Measurements from ENCODE around the gene MARVELD2. TPM values are rescaled to one million over a fixed set of nuclear protein-coding genes. Genes with fewer than 3 reads are reported as not detected.
"Not testable (repeated sequence)": the region's sequence is repeated elsewhere in the genome, so short reads cannot be mapped to it uniquely, and the experiment has no call there.

MARVELD2 gene
- total RNA-seq, 2 experiments from 2014 or later, result 0.29 to 0.60 TPM

- no peaks in the 10 kb centered on the region for H3K9me3 Mint-ChIP-seq
- H3K27me3 Mint-ChIP-seq, result no peaks in the 10 kb centered on the region
- no peak overlapping the region for H3K4me3 Mint-ChIP-seq
- POLR2A ChIA-PET, result no interaction called here
- no peaks in the 10 kb centered on the region for H3K36me3 Mint-ChIP-seq (ENCODE audit: low read depth)
- CTCF ChIA-PET, result no interaction called here
- intact Hi-C loops (cut with micrococcal nuclease), result no loop called here
- DNase-seq (no peak), ATAC-seq (no peak)
- H3K27ac Mint-ChIP-seq, result no peak overlapping the region
- TF ChIP-seq, protein P1, sequence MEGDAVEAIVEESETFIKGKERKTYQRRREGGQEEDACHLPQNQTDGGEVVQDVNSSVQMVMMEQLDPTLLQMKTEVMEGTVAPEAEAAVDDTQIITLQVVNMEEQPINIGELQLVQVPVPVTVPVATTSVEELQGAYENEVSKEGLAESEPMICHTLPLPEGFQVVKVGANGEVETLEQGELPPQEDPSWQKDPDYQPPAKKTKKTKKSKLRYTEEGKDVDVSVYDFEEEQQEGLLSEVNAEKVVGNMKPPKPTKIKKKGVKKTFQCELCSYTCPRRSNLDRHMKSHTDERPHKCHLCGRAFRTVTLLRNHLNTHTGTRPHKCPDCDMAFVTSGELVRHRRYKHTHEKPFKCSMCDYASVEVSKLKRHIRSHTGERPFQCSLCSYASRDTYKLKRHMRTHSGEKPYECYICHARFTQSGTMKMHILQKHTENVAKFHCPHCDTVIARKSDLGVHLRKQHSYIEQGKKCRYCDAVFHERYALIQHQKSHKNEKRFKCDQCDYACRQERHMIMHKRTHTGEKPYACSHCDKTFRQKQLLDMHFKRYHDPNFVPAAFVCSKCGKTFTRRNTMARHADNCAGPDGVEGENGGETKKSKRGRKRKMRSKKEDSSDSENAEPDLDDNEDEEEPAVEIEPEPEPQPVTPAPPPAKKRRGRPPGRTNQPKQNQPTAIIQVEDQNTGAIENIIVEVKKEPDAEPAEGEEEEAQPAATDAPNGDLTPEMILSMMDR (IDR thresholded peaks at IDR 0.05), result no peak
- no peaks in the 10 kb centered on the region for H3K4me1 Mint-ChIP-seq (ENCODE audit: low read depth)
Observed at GRCh38 chr5:69444127-69444754, 29.3 kb downstream of the MARVELD2 start.

GRCh38 chr5:69449511-69449910, 34.6 kb downstream of the MARVELD2 start:
- TF ChIP-seq, protein P1 (IDR thresholded peaks at IDR 0.05), result no peak
- no peak for ATAC-seq
- CTCF ChIA-PET, result no interaction called here

DNA sequence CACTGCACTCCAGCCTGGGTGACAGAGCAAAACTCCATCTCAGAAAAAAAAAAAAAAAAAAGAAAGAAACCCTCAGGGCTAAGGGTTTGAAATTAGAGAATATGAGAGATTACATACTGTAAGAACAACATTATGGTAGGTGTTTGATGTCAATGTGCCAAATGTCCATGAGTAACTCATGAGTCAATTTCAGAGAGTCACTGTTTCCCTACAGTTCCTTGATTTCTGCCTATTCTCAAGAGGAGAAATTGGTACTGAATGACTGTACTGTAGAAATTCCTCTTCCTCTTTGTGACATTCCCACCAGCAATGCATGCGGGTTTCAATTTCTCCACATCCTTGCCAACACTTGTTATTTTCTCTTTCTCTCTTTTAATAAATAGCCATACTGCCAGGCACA, 35.2 kb downstream of the MARVELD2 start:
- DNase-seq (no peak), ATAC-seq (no peak)
- Mint-ChIP-seq H3K4me3 (no peak overlapping the region), H3K9me3 (no peaks in the 10 kb centered on the region), H3K4me1 (ENCODE audit: low read depth) (no peaks in the 10 kb centered on the region), H3K27ac (no peak overlapping the region), H3K36me3 (ENCODE audit: low read depth) (no peaks in the 10 kb centered on the region), H3K27me3 (no peaks in the 10 kb centered on the region)
- TF ChIP-seq, protein P1 (IDR thresholded peaks at IDR 0.05), result no peak
- POLR2A ChIA-PET, result no interaction called here
- CTCF ChIA-PET, result no interaction called here
- intact Hi-C loops (cut with micrococcal nuclease), result no loop called here

More at GRCh38 chr5:69449511-69449910, 34.6 kb downstream of the MARVELD2 start:
- H3K27me3 Mint-ChIP-seq, result no peaks in the 10 kb centered on the region
- POLR2A ChIA-PET, result no interaction called here
- intact Hi-C loops (cut with micrococcal nuclease), result no loop called here
- no peaks in the 10 kb centered on the region for H3K36me3 Mint-ChIP-seq (ENCODE audit: low read depth)
- no peak overlapping the region for H3K4me3 Mint-ChIP-seq
- no peaks in the 10 kb centered on the region for H3K4me1 Mint-ChIP-seq (ENCODE audit: low read depth)
- no peak overlapping the region for H3K27ac Mint-ChIP-seq
- no peaks in the 10 kb centered on the region for H3K9me3 Mint-ChIP-seq
- DNase-seq, result no peak

GRCh38 chr5:69450527-69450926, 35.6 kb downstream of the MARVELD2 start:
- ATAC-seq; H3K27me3 Mint-ChIP-seq; DNase-seq; H3K36me3 Mint-ChIP-seq (ENCODE audit: low read depth); CTCF ChIA-PET; POLR2A ChIA-PET; H3K4me3 Mint-ChIP-seq; intact Hi-C loops (cut with micrococcal nuclease); H3K9me3 Mint-ChIP-seq; H3K4me1 Mint-ChIP-seq (ENCODE audit: low read depth); H3K27ac Mint-ChIP-seq: not testable (repeated sequence)

DNA sequence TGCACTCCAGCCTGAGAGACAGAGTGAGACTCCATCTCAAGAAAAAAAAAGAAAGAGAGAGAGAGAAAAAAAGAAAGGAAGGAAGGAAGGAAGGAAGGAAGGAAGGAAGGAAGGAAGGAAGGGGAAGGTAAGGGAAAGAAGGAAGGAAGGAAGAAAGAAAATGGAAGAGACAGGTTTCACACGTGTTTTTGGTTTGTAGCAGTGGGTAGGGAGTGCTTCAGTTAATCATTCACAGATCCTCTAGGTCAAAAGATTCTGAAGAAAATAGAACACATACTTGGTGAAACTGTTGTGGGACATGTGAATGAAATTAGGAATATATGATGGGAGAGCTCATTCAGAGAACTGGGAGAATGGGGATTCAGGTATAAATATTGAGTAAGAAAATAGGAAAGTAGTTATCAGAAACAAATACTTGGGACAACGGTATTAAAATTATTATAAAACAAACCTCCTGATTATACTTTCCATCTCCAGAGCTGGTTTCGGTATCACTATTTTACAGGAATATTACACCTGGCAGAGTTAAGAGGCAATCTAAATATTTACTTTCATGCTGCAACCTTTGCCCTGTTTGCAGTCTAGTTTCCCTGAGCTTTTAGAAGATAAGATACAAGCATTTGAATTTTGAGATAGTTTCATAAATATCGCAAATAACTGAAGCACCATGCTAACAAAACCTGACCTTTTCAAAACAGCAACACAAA, 37.2 kb downstream of the MARVELD2 start:
- TF ChIP-seq, protein P1 (IDR thresholded peaks at IDR 0.05), result no peak
- DNase-seq, result no peak
- intact Hi-C loops (cut with micrococcal nuclease), result no loop called here
- no peak for ATAC-seq
- H3K9me3 Mint-ChIP-seq, result peaks cover 3% of the 10 kb centered on the region
- no peaks in the 10 kb centered on the region for H3K36me3 Mint-ChIP-seq (ENCODE audit: low read depth)
- H3K4me1 Mint-ChIP-seq (ENCODE audit: low read depth), result no peaks in the 10 kb centered on the region
- no peak overlapping the region for H3K27ac Mint-ChIP-seq
- H3K4me3 Mint-ChIP-seq, result no peak overlapping the region
- POLR2A ChIA-PET, result no interaction called here
- H3K27me3 Mint-ChIP-seq, result no peaks in the 10 kb centered on the region
- CTCF ChIA-PET, result no interaction called here

DNA sequence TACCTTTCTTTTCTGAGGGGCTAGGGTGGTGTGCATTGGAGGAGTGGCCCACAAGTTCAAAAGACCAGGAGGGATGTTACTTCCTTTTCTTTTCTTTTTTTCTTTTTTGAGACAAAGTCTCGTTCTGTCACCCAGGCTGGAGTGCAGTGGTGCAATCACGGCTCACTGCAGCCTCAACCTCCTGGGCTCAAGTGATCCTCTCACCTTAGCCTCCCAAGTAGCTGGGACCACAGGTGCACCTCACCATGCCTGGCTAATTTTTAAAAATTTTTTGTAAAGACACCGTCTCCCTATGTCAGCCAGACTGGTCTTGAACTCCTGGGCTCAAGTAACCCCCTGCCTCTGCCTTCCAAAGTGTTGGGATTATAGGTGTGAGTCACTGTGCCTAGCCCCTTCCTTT, 38.6 kb downstream of the MARVELD2 start:
- H3K9me3 Mint-ChIP-seq; intact Hi-C loops (cut with micrococcal nuclease); CTCF ChIA-PET; H3K4me1 Mint-ChIP-seq (ENCODE audit: low read depth); H3K36me3 Mint-ChIP-seq (ENCODE audit: low read depth); H3K27me3 Mint-ChIP-seq; H3K27ac Mint-ChIP-seq; ATAC-seq; DNase-seq; POLR2A ChIA-PET; H3K4me3 Mint-ChIP-seq: not testable (repeated sequence)
